NT2/D1 (cell line): Measurements from ENCODE around the gene CST9L.

Experiments
- SUZ12 ChIP-seq: IDR thresholded peaks from 2 replicates; pipeline ENCODE4 v1.6.1; 2011; ENCODE audit not compliant: insufficient read length, insufficient read depth; ENCODE audit errors: extremely low read depth
- YY1 ChIP-seq: IDR thresholded peaks from 2 replicates; pipeline ENCODE4 v1.6.1; 2011; ENCODE audit not compliant: insufficient read length, insufficient read depth
- ZNF274 ChIP-seq: IDR thresholded peaks from 2 replicates; pipeline ENCODE4 v1.6.1; 2011; ENCODE audit warnings: mild to moderate bottlenecking, low read depth, low read length

GRCh38 chr20:23605867-23606651 lies 37.8 kb upstream of the CST9L start, which contains the start of gene CST9:
- no peak for TF ChIP-seq YY1
- no peak for TF ChIP-seq ZNF274
- no peak for TF ChIP-seq SUZ12
